ENCODE measurements around the gene SLC25A19.

- TF ChIP-seq TAF1 (IDR thresholded peaks at IDR 0.05; ENCODE audit: low read depth, low read length) (no peak), POLR2A (IDR thresholded peaks at IDR 0.05; ENCODE audit: low read depth, low read length) (no peak)
Measured at GRCh38 chr17:75245011-75245410, 44.2 kb downstream of the SLC25A19 start.

Data from GM12891 (cell line).